Stimulated activated CD4-positive, alpha-beta T cell treated with anti-CD3 and anti-CD28 coated beads, Interleukin-15, amount 100 ng/mL, for 24 hours (primary cell): ENCODE data around the gene LMNA.
A peak's percentile ranks its signal among the peaks of the same experiment; 100 is the strongest.

Experiments used
- DNase-seq: peaks from one replicate; pipeline ENCODE4 v3.0.0-alpha.2; 2020

The LMNA gene

DNA sequence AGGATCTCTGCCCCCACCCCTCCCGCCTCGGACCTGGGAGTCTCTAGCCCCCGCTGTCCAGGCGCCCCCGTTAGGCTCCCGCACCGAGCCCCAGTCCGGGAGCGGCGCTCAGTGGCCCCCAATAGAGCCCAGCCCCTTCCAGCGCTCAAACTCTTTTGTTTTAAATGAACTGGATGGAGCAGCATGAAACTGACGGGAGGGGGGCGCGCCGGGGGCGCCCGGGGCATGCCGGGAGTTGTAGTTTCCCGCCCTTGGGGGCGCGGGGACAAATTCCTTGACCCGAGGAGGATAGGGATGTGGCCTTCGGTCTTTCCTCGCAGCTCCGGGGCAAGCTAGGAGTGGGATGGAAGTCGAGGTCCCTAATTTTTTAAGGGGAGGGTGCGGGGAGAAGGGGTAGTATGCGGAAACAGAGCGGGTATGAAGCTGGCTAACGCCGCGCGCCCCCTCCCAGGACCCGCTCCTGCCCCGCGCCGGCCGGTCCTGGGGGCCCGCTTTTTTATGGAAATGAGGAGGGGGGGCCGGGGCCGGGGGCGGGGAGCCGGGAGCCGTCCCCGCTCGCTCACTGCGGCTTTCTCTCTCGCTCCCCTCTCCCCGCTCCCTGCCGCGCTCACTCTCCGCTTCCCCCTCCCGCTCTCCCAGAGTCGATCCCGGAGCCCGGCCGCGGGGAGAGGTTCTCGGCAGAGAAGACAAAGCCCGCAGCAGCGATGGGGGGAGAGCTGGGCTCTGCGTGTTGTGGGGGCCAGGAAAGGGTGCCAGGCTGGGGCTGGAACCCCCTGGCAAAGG, 32.0 kb upstream of the LMNA start, which contains the start of gene MEX3A:
MEX3A (minus strand) TSS at position 157 of the 783 bp plus-strand sequence. CDS start 467 bp downstream, outside the sequence.
- DNase-seq, result peak; percentile 75

DNA sequence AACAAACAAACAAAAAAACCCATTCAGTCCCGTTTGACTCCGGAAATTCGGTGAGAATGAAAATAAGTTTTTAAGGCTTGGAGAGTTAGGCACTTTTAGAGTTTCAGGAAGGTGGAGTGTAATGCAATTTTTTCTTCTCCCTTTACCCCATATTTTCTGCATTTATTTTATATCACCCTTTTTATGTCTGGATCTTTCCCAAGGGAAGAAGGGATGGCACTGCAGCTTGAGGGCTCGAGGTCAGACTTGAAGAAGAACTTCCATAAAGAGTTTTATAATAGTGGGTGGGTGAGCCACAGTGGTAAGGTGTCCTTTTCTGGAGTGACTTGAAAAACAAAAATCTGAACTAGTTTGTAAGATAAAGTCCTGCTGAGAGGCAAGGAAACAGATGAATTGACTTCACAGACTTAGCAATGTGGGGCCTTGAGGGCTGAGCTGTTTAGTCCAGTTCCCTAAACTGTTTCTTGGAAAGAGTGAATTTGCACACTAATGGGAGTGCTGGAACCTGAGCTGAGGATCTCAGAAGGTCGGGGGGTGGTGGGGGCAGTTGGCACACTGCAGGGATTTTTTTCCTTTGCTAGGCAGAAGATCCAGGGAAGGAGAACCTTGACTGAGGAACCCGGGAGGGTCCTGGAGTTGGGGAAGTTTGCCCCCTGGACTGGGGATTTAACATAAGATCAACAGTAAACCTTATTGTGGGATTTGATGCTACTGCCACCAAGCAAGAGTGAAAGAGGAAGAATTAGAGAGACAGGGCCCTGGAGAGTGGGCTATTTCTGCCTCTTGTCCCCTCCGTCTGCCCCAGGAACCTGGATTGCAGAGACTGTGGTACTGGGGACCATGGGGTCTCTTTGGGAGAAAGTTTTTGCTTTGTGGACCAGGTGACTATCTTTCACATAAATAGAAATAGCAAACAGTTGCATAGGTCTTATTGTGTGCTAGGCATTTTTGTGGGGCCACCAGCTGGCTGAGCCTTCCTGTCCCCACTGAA, 30.4 kb upstream of the LMNA start:
- DNase-seq, result no peak

DNA sequence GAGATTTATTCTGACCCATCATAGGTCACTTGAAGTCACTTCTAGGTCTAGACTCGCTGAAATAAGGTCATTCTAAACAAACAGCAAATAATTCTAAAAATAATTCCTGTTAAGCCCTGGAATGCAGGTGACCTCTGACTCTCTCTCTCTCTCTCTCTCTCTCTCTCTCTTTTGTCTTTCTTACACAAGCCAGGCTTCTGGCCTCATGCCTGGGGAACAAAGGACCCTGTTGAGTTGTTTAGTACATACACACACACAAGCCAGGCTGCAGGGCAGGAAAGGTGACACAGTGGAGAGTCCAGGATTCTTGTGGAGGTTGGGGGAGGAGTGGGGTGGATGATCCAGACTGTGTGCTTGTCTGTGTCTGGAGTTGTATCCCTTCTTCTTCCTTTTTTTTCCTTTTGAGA, 28.3 kb upstream of the LMNA start:
- no peak for DNase-seq

DNA sequence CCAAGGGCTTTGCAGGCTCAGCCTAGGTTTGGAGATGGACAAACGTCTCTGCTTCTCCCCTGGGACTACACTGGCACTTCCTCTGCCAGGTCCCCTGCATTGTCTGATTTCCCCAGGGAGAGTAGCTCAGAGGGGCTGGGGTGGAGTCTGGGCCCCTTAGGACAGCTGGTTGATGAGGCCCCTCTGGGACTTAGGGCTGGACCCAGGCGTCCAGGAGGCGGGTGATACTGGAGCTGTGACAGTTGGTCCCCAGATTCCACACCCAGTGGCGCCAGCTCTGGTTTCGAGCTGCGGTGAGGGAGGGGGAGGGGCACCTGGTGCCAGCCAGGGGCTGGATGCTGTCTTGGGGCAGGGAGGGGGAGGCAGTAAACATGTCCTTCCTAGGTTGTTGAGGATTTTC, 24.8 kb upstream of the LMNA start:
- no peak for DNase-seq

DNA sequence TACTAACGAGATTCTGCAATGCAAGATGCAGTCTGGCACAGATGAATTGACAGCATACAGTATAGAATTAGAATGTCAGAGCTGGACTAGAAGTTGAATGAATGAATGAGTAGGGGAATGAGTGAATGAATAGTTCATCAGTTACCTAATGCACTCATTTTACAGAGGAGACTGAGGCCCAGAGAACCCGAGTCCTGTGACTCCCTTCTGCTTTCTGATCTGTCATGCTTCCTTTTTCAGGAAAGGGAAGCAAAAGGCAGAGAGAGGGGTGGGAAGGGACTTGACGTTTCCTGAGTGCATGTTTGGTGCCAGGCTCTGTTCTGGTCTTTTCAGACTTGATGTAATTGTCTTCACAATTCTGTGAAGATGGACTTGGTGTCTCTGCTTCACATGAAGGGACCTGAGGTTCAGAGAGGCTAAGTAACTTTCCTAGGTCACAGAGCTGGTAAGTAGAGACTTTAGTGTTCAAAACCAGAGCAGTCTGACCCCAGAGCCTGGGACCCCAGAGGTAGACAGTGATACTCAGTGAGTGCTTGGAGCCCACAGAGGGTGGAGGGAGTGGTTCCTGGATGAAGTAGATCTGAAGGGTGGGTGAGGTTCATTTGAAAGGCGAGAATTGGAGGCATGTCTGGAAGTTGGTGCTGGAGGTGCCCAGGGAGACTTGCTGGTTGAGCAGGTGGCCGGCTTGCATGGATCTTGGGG, 24.2 kb upstream of the LMNA start:
- no peak for DNase-seq

DNA sequence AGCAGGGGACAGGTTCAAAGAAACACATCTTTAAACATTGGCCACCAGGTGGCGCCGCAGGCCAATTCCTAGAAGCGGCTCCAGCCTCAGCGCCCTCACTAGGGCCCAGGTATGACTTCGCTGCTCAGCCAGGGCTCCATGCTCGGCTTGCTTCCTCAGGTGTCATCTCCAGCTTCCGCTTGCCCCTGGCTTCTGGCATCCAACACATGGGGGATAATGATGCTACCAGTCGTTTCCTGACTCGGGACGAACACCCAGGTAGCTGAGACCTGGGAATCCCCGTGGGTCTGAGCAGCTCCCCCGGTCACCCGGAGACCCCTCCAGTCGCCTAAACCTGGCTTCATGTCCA, 23.7 kb upstream of the LMNA start:
- DNase-seq, result peak; percentile 93

DNA sequence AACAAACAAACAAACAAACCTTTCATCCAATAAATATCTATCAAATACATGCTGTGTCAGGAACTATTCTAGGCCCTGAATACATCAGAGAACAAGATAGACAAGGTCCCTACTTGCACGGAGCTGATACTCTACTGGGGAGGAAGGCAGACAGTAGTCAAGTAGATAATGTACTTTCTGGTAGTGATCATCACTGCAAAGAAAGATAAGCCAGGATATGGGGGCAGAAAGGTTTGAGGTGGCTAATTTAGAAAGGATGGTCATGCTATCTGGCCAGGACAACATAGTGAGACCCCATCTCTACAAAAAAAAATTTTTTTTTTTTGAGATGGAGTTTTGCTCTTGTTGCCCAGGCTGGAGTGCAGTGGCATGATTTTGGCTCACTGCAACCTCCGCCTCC, 22.9 kb upstream of the LMNA start:
- DNase-seq, result no peak

DNA sequence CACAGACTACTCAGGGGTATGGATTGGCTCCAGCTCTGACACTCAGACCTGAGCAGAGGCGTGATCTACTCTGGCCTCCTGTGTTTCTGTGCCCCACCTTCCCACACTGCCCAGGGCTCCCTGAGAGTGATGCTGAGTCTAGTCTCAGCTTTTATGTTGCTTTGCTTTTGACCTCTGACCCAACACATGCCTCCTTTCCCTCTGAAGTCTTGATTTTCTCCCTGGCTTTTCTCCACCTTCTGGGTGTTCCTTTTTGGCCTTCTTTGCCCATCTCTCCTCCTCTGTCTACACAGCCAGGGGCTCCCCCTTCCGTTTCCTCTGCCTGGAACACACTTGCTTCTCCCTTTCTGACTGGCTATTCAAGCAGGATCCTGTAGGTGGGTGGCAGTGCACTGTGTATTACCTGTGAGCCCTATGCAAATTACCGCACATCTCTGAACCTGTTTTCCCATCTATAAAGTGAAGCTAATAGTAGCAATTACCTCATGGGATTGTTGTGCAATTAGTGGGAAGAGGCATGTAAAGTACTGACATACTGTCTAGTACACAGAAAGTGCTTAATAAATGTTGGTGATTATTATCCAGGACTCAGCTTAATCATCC, 18.5 kb upstream of the LMNA start:
- peak; percentile 47 for DNase-seq

DNA sequence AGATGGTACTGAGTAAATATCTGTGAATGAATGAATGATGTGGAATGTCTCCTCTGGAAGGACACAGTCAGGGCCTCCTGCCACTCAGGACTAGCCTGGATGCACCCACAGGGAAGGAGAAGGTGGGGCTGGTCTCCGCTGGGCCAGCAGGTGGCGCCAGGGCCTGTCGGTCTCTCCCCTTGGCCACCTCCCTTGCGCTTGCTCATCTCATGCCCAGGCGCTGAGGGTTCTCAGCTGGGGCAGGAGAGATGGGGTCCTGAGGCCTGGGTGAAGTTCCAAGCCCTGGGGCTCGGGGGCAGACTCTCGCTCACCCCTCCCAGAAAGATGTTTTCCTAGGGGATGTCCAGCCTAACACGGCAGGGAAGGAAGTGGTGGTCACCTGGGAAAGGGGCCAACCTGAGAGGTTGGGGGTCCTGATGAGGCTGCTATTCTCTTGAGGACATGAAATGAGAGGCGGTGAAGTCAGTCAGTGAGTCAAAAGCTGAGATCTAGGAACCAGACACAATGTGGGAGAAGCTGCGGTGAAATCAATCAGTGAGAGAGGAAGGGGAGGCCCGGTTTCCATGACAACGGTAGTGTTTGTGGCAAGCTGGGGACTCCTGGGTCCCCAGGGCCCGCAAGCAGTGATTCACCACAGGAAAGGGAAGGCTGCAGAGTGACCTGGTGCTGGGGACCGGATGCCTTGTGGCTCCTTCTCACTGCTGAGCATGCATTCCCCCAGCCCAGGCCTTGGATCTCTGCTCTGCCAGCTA, 17.7 kb upstream of the LMNA start:
- DNase-seq, result peak; percentile 94

DNA sequence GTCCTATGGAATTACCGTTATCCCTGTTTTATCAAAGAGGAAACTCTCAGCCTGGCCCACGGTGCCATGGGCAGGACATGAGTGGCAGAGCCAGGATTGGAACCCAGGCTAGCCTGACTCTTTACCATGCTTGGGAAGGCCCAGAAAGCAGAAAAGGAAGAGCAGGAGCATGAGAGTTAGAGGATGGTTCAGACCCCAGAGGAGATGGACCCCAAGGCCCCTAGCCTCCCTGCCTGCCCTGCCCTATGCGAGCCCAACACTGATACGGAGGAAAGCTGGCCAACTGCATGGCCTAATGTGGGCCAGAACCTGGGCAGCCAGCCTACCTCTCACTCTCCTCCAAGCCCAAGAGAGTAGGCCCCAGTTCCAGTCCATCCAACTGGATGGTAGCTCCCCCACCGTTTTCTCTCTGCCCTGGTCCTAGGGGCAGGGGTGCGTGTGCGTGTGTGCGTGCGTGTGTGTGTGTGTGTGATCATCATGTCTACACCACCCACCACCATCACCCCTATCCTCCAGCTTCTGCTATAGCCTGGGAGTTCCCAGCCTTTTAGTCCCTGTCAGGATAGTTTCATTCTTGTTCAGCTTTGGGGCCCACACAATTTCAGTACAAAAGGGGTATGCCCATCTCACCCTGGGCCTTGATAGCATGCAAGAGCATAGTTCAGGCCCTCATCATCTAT, 16.9 kb upstream of the LMNA start:
- peak; percentile 67 for DNase-seq

DNA sequence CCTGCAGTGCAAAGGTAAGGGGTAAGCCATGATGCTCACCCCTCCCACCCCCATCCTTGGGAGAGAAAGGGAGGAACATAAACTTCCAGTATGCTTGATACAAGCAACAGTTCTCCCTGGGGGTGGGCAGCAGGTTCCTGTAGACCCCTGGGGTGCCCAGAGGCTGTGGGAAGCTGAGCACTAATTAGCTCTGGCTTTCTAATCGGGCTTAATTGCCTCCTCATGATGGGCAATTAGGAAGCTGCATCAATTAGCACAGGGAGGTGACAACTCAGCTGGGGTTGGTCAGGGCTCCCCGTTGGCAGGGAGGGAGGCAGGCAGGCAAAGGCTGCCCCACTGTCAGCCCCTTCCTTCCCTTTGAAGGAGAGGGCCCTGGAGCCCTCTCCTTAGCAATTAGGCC, 15.7 kb upstream of the LMNA start:
- DNase-seq, result no peak

DNA sequence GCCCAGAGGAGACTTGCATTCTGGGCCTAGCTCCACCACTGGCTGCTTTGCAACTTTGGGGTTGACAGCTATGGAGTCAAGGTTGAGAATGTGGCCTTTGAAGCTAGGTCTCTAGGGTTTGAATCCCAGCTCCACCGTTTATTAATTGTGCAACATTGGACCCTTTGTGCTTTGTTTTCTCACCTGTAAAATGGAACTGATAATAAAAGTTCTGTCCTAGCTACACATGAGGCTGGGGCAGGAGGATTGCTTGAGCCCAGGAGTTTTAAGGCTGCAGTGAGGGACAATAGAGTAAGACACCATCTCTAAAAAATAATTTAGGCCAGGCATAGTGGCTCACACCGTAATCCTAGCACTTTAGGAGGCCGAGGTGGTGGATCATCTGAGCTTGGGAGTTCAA, 15.2 kb upstream of the LMNA start:
- DNase-seq, result no peak

DNA sequence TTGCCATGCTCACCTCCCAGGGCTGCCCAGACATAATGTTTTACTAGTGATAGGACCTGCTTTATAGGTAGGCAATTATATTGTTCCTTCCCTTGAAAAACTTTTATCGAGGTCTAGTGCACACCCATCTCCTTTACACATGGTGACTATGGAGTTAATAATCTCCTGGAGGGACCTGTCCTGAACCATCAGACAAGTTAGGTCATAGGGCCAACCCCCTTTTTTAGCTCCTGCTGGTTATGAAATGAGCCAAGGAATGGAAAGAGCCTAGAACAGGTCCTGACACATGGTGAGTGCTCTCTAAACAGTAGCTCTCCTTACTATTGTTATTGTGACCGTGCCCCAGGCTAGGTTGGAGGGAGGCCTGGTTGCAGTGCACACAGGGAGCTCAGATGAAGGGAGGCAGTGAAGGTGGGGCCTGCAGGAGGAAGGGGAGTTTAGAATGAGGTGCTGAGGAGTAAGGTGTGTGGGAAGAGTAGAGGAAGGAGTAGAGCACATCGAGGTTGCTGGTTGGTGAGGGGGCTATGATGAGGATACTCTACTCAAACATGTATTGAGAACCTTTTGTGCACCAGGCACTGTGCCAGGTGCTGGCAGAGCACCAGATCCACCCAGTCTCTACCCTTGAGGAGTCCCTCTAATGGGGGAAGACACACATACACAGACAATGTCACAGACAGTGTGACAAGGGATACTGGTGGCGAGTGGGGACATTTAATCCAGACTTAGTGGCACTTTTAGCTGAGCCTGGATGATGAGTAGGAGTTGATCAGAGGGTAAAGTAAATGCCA, 14.1 kb upstream of the LMNA start:
- no peak for DNase-seq

DNA sequence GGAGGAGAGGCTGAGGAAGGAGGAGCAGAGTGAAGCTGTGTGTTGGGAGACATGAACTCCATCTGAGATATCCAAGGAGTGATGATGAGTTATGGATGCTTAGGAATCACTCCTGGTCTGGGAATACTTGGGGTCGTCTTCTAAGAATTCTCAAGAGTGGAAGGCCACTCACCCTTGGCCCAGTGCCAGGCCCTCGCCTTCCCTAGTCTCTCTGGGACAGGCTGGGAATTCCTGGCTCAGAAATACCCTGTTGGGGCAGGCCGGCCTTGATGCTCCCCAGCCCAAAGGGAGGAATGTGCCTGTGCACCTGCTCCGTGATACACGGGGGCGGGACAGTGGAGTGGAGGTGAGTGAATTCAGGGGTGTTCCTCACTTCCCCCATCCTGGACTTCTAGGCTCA, 12.6 kb upstream of the LMNA start:
- no peak for DNase-seq

DNA sequence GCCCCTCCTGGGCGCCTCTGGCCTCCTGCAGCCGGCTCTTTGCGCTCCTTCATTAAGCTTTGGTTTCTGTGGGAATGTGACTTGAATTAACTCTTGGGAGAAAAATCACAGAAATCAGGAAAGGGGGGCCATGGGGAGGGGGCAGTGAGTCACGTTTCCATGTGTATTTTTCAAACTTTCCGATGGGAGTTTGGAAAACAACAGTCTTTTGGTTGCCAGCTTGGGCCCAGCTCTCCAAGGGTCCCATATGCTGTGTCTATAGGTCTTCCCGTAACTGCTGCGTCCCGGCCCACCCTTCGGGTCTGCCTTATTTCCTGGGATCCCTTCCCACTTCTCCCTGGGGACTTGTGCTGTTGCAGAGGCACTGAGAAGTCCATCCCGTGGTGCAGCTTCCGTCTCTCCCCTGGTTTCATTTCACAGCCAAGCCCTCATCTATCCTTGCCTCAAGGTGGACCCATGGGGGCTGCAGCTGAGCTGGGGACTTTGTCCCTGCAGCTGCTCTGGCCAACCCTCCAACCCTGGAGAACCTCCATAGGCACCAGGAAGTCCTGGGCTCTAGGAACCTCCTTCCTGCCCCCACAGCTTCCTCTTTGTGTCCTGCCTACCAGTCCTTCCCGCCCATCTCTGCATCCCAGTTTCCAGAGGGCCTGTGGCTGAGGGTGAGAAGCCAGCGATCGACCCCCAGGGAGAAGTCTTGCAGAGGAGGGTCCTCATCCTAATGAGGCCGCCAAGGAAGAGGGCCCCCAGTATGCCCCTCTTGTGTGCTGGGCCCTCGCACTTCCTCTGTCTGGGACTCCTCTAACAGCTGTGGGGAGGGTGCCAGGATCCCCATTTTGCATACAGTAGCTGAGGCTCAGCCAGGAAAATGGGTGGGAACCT, 11.6 kb upstream of the LMNA start:
- DNase-seq, result no peak

DNA sequence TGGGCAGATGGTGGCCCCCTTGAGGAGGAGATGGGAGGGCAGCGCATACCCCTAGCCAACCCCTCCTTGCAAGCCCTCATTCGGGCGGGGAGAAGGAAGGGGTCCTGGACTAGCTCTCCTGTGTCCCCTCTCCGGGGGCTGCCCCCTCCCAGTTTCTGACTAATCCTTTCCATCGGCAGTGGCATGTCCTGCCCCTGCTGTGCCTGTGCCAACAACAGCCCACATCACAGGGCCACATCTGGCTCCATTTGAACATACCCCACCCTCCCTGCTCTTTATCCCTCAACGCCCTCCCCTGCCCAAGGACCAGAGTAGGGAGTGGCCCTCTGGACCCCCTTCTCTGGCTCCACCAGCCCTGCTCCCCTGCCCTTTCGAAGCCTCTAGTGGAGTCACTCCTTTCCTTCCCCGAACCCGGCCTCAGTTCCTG, 11.0 kb upstream of the LMNA start:
- peak; percentile 54 for DNase-seq

DNA sequence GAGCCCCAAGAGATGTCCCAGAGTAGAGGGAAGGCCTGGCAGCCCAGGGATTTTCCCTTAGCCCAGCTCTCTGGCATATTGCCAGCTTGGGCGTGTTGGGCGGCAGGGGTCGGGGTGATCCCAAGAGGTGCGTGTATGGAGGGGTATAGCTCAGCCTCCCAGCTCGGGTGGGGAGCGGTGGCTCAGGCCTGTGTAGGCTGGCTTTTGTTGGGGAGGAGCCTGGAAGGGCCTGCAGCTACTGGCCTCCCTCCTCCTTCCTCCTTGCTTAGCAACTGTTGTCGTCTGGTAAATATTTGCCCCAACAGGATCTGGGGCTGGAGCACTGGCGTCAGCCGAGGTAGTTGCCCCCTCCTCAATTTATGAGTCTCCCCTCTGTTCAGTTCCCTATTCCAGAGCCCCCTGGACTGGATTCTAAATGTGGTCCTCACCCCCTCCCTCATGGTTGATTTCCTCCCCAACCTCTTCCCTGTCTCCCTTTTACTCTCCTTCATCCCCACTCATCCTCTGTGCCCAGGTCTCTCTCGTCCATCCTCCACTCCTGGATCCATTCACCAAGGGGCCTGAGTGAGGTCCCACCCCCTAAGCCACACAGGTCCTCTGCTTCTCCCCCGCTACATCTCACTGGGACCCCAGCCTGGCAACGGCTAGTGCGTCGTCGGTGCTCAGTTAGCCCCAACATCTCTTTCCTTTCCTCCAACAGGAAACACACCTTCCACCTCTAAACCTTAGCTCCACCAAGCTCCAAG, 10.3 kb upstream of the LMNA start:
- peak; percentile 39 for DNase-seq
